ENCODE data around the gene LEPR. TPM values are rescaled to one million over a fixed set of nuclear protein-coding genes. Genes with fewer than 3 reads are reported as not detected.

Gene LEPR
- total and polyA plus RNA-seq, 4 donors, result 42.0 to 103 (median 72.7) TPM

- no peak overlapping the region for H3K9ac ChIP-seq (ENCODE audit: low read depth in 1 of 2, low read length in 2 of 2)
- 87% methylated on average over 1 of the region's 1 CpG for WGBS
- peaks cover 2 to 18% (median 14%) of the 10 kb centered on the region in 4 donors for H3K36me3 ChIP-seq (ENCODE audit: control insufficient read depth in 4 of 4, insufficient read depth in 3 of 4, low read depth in 1 of 4, low read length in 3 of 4)
- DNase-seq (ENCODE audit: low spot score), result no peak
- no peaks in the 10 kb centered on the region for H3K9me3 ChIP-seq (ENCODE audit: control insufficient read depth in 4 of 4, low read length in 3 of 4)
- H3K4me1 ChIP-seq (ENCODE audit: control insufficient read depth in 4 of 4, insufficient read depth in 4 of 4, low read length in 3 of 4), result peaks cover 0 to 18% (median 11%) of the 10 kb centered on the region in 4 donors
- H3K27ac ChIP-seq (ENCODE audit: low read depth in 1 of 2, low read length in 2 of 2), result no peak overlapping the region
- TF ChIP-seq REST (IDR thresholded peaks at IDR 0.05) (no peak), FOXA2 (IDR thresholded peaks at IDR 0.05) (no peak), RAD21 (IDR thresholded peaks at IDR 0.05) (no peak), NR2F2 (IDR thresholded peaks at IDR 0.05) (no peak), HNF4A (conservative IDR thresholded peaks at IDR 0.05) (no peak), GABPA (IDR thresholded peaks at IDR 0.05 in 1 of 2, conservative IDR thresholded peaks at IDR 0.05 in 1 of 2) (no peak), YY1 (IDR thresholded peaks at IDR 0.05) (no peak), HNF4G (IDR thresholded peaks at IDR 0.05) (no peak), RXRA (IDR thresholded peaks at IDR 0.05) (no peak), FOXA1 (IDR thresholded peaks at IDR 0.05) (no peak), ZBTB33 (IDR thresholded peaks at IDR 0.05) (no peak), SP1 (IDR thresholded peaks at IDR 0.05) (no peak), ATF3 (IDR thresholded peaks at IDR 0.05) (no peak), CTCF (IDR thresholded peaks at IDR 0.05; ENCODE audit: low read depth, low read length, missing input control) (no peak), JUND (IDR thresholded peaks at IDR 0.05) (no peak), TAF1 (conservative IDR thresholded peaks at IDR 0.05) (no peak), EGR1 (IDR thresholded peaks at IDR 0.05; ENCODE audit: low read depth in 2 of 2) (no peak)
- TF ChIP-seq, protein P1, sequence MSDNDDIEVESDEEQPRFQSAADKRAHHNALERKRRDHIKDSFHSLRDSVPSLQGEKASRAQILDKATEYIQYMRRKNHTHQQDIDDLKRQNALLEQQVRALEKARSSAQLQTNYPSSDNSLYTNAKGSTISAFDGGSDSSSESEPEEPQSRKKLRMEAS (IDR thresholded peaks at IDR 0.05), result no peak
- H3K4me3 ChIP-seq (ENCODE audit: low read depth in 1 of 3, low read length in 3 of 3), result no peak overlapping the region
- no peaks in the 10 kb centered on the region for H3K27me3 ChIP-seq (ENCODE audit: control insufficient read depth in 4 of 4, insufficient read depth in 4 of 4, low read length in 3 of 4)
Observed at GRCh38 chr1:65424573-65424889, 4.1 kb downstream of the LEPR start.

Measured in liver (tissue), 9 donors.